GM23248 (cell line): ENCODE data around the gene PCK2.

Experiments
- EZH2 ChIP-seq: fragments of 200-600 bp; sonication (generic); IDR thresholded peaks from 2 replicates; pipeline ENCODE4 v1.6.1; 2018; ENCODE audit warnings: antibody characterized with exemption, mild to moderate bottlenecking; ENCODE audit not compliant: insufficient read depth, poor library complexity, severe bottlenecking
- EZH2phosphoT487 ChIP-seq: fragments of 200-600 bp; sonication (generic); IDR thresholded peaks from 2 replicates; pipeline ENCODE4 v1.6.1; 2018; ENCODE audit warnings: antibody characterized with exemption, moderate library complexity, mild to moderate bottlenecking, low read depth; ENCODE audit not compliant: insufficient read depth

DNA sequence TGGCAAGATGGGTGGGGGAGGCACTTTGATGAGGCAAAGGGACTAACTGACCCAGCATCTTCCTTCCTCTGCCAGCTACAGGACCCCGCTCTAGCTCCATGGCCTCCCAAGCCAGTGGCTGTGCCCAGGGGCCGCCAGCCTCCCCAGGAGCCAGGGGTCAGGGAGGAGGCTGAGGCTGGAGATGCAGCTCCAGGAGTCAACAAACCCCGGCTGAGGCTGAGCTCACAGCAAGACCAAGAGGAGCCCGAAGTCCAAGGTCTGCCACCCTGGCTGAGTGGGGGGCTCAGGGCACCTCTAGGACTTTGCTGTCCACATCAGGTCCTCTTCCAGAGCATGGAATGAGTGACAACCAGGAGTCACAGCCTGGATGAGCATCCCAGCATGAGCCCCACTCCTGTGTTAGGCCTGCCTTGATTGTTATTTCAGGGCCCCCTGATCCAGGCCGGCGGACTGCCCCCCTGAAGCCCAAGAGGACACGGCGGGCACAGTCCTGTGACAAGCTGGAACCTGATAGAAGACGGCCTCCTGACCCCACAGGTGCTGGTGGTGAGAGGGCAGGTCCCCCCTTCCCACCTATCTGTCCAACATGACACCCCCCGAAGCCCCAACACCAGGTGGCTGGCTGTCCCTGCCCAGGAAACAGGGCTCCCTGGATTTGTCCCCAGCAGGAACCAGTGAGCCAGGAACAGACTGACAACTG, 25.2 kb upstream of the PCK2 start:
- no peak for TF ChIP-seq EZH2
- TF ChIP-seq EZH2phosphoT487, result no peak
